ENCODE measurements around the gene USP49. TPM values are rescaled to one million over a fixed set of nuclear protein-coding genes. Genes with fewer than 3 reads are reported as not detected.

Gene USP49
- total and polyA plus RNA-seq, 2 of the 13 experiments (the other 11 are each of a cell fraction or from before 2014, with no cell fraction given), result 2.9 to 4.3 TPM

- TF ChIP-seq DMTF1 (CRISPR knock-in tag; IDR thresholded peaks at IDR 0.05) (0 out of 2 replicates have a peak, but pooled peaks have one; percentile 30), ZBTB26 (CRISPR knock-in tag; IDR thresholded peaks at IDR 0.05; ENCODE audit: borderline replicate concordance) (no peak), ZNF614 (CRISPR knock-in tag; IDR thresholded peaks at IDR 0.05; ENCODE audit: borderline replicate concordance) (peak; percentile 57; the same call in 1 of the 2 replicates), ZNF572 (CRISPR knock-in tag; IDR thresholded peaks at IDR 0.05) (peak; percentile 79), LRRFIP1 (CRISPR knock-in tag; conservative IDR thresholded peaks at IDR 0.05) (no peak), ZBTB1 (CRISPR knock-in tag; IDR thresholded peaks at IDR 0.05; ENCODE audit: borderline replicate concordance) (no peak), ARHGAP35 (CRISPR knock-in tag; IDR thresholded peaks at IDR 0.05; ENCODE audit: borderline replicate concordance) (peak; percentile 49; the same call in 1 of the 2 replicates), ZNF280B (CRISPR knock-in tag; IDR thresholded peaks at IDR 0.05; ENCODE audit: borderline replicate concordance) (no peak), CREB3 (CRISPR knock-in tag; IDR thresholded peaks at IDR 0.05) (no peak), SMAD3 (CRISPR knock-in tag; IDR thresholded peaks at IDR 0.05) (no peak), ZNF788 (CRISPR knock-in tag; IDR thresholded peaks at IDR 0.05; ENCODE audit: borderline replicate concordance) (0 out of 2 replicates have a peak, but pooled peaks have one; percentile 43), ZNF333 (CRISPR knock-in tag; IDR thresholded peaks at IDR 0.05; ENCODE audit: borderline replicate concordance) (no peak), BHLHE40 (IDR thresholded peaks at IDR 0.05; ENCODE audit: low read length) (peak; percentile 33; the same call in 1 of the 2 replicates), TRIM24 (CRISPR knock-in tag; IDR thresholded peaks at IDR 0.05) (peak; percentile 12; the same call in 1 of the 2 replicates), RCOR2 (CRISPR knock-in tag; IDR thresholded peaks at IDR 0.05) (no peak)
Measured at GRCh38 chr6:41786451-41787218, 108.5 kb downstream of the USP49 start (continued).
